HepG2 (cell line): Measurements from ENCODE around the gene RNASE11. TPM values are rescaled to one million over a fixed set of nuclear protein-coding genes. Genes with fewer than 3 reads are reported as not detected.

ENCODE experiments used
- ATAD3A ChIP-seq: sonication (generic); formaldehyde crosslinking; IDR thresholded peaks from 2 replicates; pipeline ENCODE4 v1.4.0; 2020; ENCODE audit warnings: missing genetic modification reagents
- DDIT3 ChIP-seq: sonication (generic); formaldehyde crosslinking; IDR thresholded peaks from 2 replicates; pipeline ENCODE4 v1.4.0; 2020; ENCODE audit warnings: mild to moderate bottlenecking, missing genetic modification reagents
- KLF13 ChIP-seq: sonication (generic); formaldehyde crosslinking; IDR thresholded peaks from 2 replicates; pipeline ENCODE4 v1.4.0; 2020; ENCODE audit warnings: mild to moderate bottlenecking, missing genetic modification reagents
- MTERF4 ChIP-seq: sonication (generic); formaldehyde crosslinking; IDR thresholded peaks from 2 replicates; pipeline ENCODE4 v1.8.0; 2023; ENCODE audit warnings: mild to moderate bottlenecking, missing genetic modification reagents
- MYNN ChIP-seq: sonication (generic); formaldehyde crosslinking; IDR thresholded peaks from 2 replicates; pipeline ENCODE4 v1.4.0; 2020; ENCODE audit warnings: mild to moderate bottlenecking, low read depth, missing genetic modification reagents
- NFE2L2 ChIP-seq: fragments of 150-350 bp; IDR thresholded peaks from 2 replicates; pipeline ENCODE4 v1.6.1; 2014; ENCODE audit warnings: low read length
- NFIC ChIP-seq: IDR thresholded peaks from 2 replicates; pipeline ENCODE4 v1.6.1; 2012; ENCODE audit warnings: mild to moderate bottlenecking, low read length, inconsistent platforms
- NR2F2 ChIP-seq: IDR thresholded peaks from 2 replicates; pipeline ENCODE4 v1.6.1; 2012; ENCODE audit warnings: low read depth, inconsistent platforms, borderline replicate concordance
- RBM39 ChIP-seq: fragments of 200-400 bp; formaldehyde crosslinking; IDR thresholded peaks from one replicate; pipeline ENCODE4 v1.6.1; 2018; ENCODE audit warnings: antibody characterized with exemption, mild to moderate bottlenecking, low read depth, low read length; ENCODE audit not compliant: poor library complexity, severe bottlenecking
- SIN3A ChIP-seq: IDR thresholded peaks from 2 replicates; pipeline ENCODE4 v1.6.1; 2011; ENCODE audit warnings: low read depth, mild to moderate bottlenecking, control low read depth, low read length, borderline replicate concordance
- SNAI1 ChIP-seq: sonication (generic); formaldehyde crosslinking; IDR thresholded peaks from 2 replicates; pipeline ENCODE4 v1.5.0; 2020; ENCODE audit warnings: mild to moderate bottlenecking, missing genetic modification reagents, borderline replicate concordance
- ZBTB49 ChIP-seq: sonication (generic); formaldehyde crosslinking; IDR thresholded peaks from 2 replicates; pipeline ENCODE4 v1.4.0; 2020; ENCODE audit warnings: missing genetic modification reagents, borderline replicate concordance
- ZFP36L1 ChIP-seq: sonication (generic); formaldehyde crosslinking; IDR thresholded peaks from 2 replicates; pipeline ENCODE4 v1.8.0; 2022; ENCODE audit warnings: mild to moderate bottlenecking, missing genetic modification reagents, moderate library complexity
- ZNF124 ChIP-seq: sonication (generic); formaldehyde crosslinking; IDR thresholded peaks from 2 replicates; pipeline ENCODE4 v1.4.0; 2020; ENCODE audit warnings: missing genetic modification reagents
- ZNF232 ChIP-seq: sonication (generic); formaldehyde crosslinking; IDR thresholded peaks from 2 replicates; pipeline ENCODE4 v1.4.0; 2020; ENCODE audit warnings: missing genetic modification reagents, borderline replicate concordance
- ZNF280B ChIP-seq: sonication (generic); formaldehyde crosslinking; IDR thresholded peaks from 2 replicates; pipeline ENCODE4 v1.5.0; 2020; ENCODE audit warnings: missing genetic modification reagents, mild to moderate bottlenecking, borderline replicate concordance
- ZNF773 ChIP-seq: sonication (generic); formaldehyde crosslinking; IDR thresholded peaks from 2 replicates; pipeline ENCODE4 v1.4.0; 2020; ENCODE audit warnings: missing genetic modification reagents, borderline replicate concordance
- ZNF780A ChIP-seq: sonication (generic); formaldehyde crosslinking; IDR thresholded peaks from 2 replicates; pipeline ENCODE4 v1.8.0; 2022; ENCODE audit warnings: mild to moderate bottlenecking, missing genetic modification reagents, moderate library complexity
- ZSCAN29 ChIP-seq: sonication (generic); formaldehyde crosslinking; conservative IDR thresholded peaks from 2 replicates; pipeline ENCODE4 v1.4.0; 2020; ENCODE audit warnings: mild to moderate bottlenecking, missing genetic modification reagents
- polyA plus RNA-seq, 8 experiments: library from polyadenylated mRNA; depleted of rRNA in 3 of 8; stranded (reverse) in 7 of 8; unstranded in 1 of 8; fragments of >200 nt; fragmentation: Illumina TruSeq in 4 of 8; extraction: Trizol in 4 of 8; gene quantifications; 2 replicates each; pipeline versions ENCODE4 v1.2.1 to v1.2.3, GENCODE V29; 2011 to 2016; ENCODE audit warnings: low read depth in 4 of 8, missing spikeins in 1 of 8, mixed read lengths in 1 of 8; ENCODE audit not compliant: insufficient read depth in 1 of 8
- total RNA-seq, 5 experiments: library from RNA; depleted of rRNA; stranded (reverse); fragments of >200 nt; fragmentation: Illumina TruSeq; extraction: Trizol; gene quantifications; 2 replicates each; pipeline ENCODE4 v1.2.3, GENCODE V29; 2016; ENCODE audit warnings: low read depth in 1 of 5
- TF ChIP-seq, protein P1 (sequence below): sonication (generic); formaldehyde crosslinking; IDR thresholded peaks from 2 replicates; pipeline ENCODE4 v1.5.0; 2020; ENCODE audit warnings: missing genetic modification reagents
- TF ChIP-seq, protein P2 (sequence below): sonication (generic); formaldehyde crosslinking; IDR thresholded peaks from 2 replicates; pipeline ENCODE4 v1.5.0; 2020; ENCODE audit warnings: missing genetic modification reagents

RNASE11 gene
- total and polyA plus RNA-seq, 2 of the 13 experiments (the other 11 are each of a cell fraction or from before 2014, with no cell fraction given), result not detected

GRCh38 chr14:20632831-20633691, 45.3 kb upstream of the RNASE11 start (continued):
- TF ChIP-seq, protein P1, sequence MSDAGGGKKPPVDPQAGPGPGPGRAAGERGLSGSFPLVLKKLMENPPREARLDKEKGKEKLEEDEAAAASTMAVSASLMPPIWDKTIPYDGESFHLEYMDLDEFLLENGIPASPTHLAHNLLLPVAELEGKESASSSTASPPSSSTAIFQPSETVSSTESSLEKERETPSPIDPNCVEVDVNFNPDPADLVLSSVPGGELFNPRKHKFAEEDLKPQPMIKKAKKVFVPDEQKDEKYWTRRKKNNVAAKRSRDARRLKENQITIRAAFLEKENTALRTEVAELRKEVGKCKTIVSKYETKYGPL (CRISPR knock-in tag), result no peak
- TF ChIP-seq KLF13 (CRISPR knock-in tag) (no peak), ATAD3A (CRISPR knock-in tag) (no peak), RBM39 (no peak), NFIC (no peak; the same call in 1 of the 2 replicates), NFE2L2 (no peak), ZSCAN29 (CRISPR knock-in tag) (0 out of 2 replicates have a peak, but pooled peaks have one; percentile 26), SIN3A (0 out of 2 replicates have a peak, but pooled peaks have one; percentile 28), SNAI1 (0 out of 2 replicates have a peak, but pooled peaks have one; percentile 56), NR2F2 (peak; percentile 58; the same call in 1 of the 2 replicates), ZNF773 (CRISPR knock-in tag) (no peak), ZBTB49 (CRISPR knock-in tag) (no peak), MTERF4 (CRISPR knock-in tag) (0 out of 2 replicates have a peak, but pooled peaks have one; percentile 9), DDIT3 (CRISPR knock-in tag) (no peak), ZNF124 (CRISPR knock-in tag) (peak; percentile 84; the same call in 1 of the 2 replicates), ZNF780A (CRISPR knock-in tag) (no peak), MYNN (CRISPR knock-in tag) (no peak), ZFP36L1 (CRISPR knock-in tag) (no peak), ZNF280B (CRISPR knock-in tag) (no peak), ZNF232 (CRISPR knock-in tag) (no peak)
- TF ChIP-seq, protein P2, sequence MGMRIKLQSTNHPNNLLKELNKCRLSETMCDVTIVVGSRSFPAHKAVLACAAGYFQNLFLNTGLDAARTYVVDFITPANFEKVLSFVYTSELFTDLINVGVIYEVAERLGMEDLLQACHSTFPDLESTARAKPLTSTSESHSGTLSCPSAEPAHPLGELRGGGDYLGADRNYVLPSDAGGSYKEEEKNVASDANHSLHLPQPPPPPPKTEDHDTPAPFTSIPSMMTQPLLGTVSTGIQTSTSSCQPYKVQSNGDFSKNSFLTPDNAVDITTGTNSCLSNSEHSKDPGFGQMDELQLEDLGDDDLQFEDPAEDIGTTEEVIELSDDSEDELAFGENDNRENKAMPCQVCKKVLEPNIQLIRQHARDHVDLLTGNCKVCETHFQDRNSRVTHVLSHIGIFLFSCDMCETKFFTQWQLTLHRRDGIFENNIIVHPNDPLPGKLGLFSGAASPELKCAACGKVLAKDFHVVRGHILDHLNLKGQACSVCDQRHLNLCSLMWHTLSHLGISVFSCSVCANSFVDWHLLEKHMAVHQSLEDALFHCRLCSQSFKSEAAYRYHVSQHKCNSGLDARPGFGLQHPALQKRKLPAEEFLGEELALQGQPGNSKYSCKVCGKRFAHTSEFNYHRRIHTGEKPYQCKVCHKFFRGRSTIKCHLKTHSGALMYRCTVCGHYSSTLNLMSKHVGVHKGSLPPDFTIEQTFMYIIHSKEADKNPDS (CRISPR knock-in tag), result no peak
